ENCODE data around the gene PLEKHH1.

PLEKHH1 gene

GRCh38 chr14:67515386-67516079 lies 17.6 kb upstream of the PLEKHH1 start:
- Mint-ChIP-seq H3K27ac (no peak overlapping the region), H3K9me3 (no peaks in the 10 kb centered on the region), H3K36me3 (ENCODE audit: low read depth) (peaks cover 6% of the 10 kb centered on the region), H3K27me3 (peaks cover 24% of the 10 kb centered on the region), H3K4me3 (peak overlapping the region; percentile 94), H3K4me1 (ENCODE audit: low read depth) (peaks cover 27% of the 10 kb centered on the region)
- intact Hi-C loops (cut with micrococcal nuclease): loop anchor here (10.0 kb wide), 1 partner anchor 91 kb away; no protein-coding TSS in a partner anchor

- Mint-ChIP-seq H3K9me3 (no peaks in the 10 kb centered on the region), H3K4me1 (ENCODE audit: low read depth) (peaks cover 33% of the 10 kb centered on the region), H3K4me3 (no peak overlapping the region), H3K27me3 (peaks cover 20% of the 10 kb centered on the region), H3K27ac (no peak overlapping the region), H3K36me3 (ENCODE audit: low read depth) (peaks cover 6% of the 10 kb centered on the region)
- intact Hi-C loops (cut with micrococcal nuclease): loop anchor here (10.0 kb wide), 1 partner anchor 92 kb away; no protein-coding TSS in a partner anchor
Observed at GRCh38 chr14:67516676-67517075, 16.4 kb upstream of the PLEKHH1 start.

- Mint-ChIP-seq H3K27ac (no peak overlapping the region), H3K9me3 (no peaks in the 10 kb centered on the region), H3K27me3 (peaks cover 22% of the 10 kb centered on the region), H3K4me1 (ENCODE audit: low read depth) (peaks cover 33% of the 10 kb centered on the region), H3K4me3 (no peak overlapping the region), H3K36me3 (ENCODE audit: low read depth) (peaks cover 6% of the 10 kb centered on the region)
- intact Hi-C loops (cut with micrococcal nuclease): loop anchor here (10.0 kb wide), 1 partner anchor 92 kb away; no protein-coding TSS in a partner anchor
Observed at GRCh38 chr14:67517083-67517482, 16.0 kb upstream of the PLEKHH1 start.

GRCh38 chr14:67519406-67519805 lies 13.7 kb upstream of the PLEKHH1 start:
- intact Hi-C loops (cut with micrococcal nuclease): loop anchor here (10.0 kb wide), 1 partner anchor 95 kb away; no protein-coding TSS in a partner anchor
- Mint-ChIP-seq H3K36me3 (ENCODE audit: low read depth) (peaks cover 5% of the 10 kb centered on the region), H3K9me3 (no peaks in the 10 kb centered on the region), H3K27ac (no peak overlapping the region), H3K27me3 (peaks cover 35% of the 10 kb centered on the region), H3K4me1 (ENCODE audit: low read depth) (peaks cover 28% of the 10 kb centered on the region), H3K4me3 (no peak overlapping the region)

- Mint-ChIP-seq H3K4me3 (no peak overlapping the region), H3K9me3 (no peaks in the 10 kb centered on the region), H3K27me3 (peaks cover 35% of the 10 kb centered on the region), H3K4me1 (ENCODE audit: low read depth) (peaks cover 28% of the 10 kb centered on the region), H3K27ac (no peak overlapping the region), H3K36me3 (ENCODE audit: low read depth) (no peaks in the 10 kb centered on the region)
- intact Hi-C loops (cut with micrococcal nuclease): no loop called here
Observed at GRCh38 chr14:67520482-67520881, 12.6 kb upstream of the PLEKHH1 start.

- H3K9me3 Mint-ChIP-seq: no peaks in the 10 kb centered on the region
- H3K36me3 Mint-ChIP-seq (ENCODE audit: low read depth): no peaks in the 10 kb centered on the region
- no peak overlapping the region for H3K27ac Mint-ChIP-seq
- no peak overlapping the region for H3K4me3 Mint-ChIP-seq
- H3K4me1 Mint-ChIP-seq (ENCODE audit: low read depth): peaks cover 25% of the 10 kb centered on the region
- intact Hi-C loops (cut with micrococcal nuclease): no loop called here
- H3K27me3 Mint-ChIP-seq: peaks cover 47% of the 10 kb centered on the region
Observed at GRCh38 chr14:67522270-67522669, 10.8 kb upstream of the PLEKHH1 start.

- Mint-ChIP-seq H3K9me3 (no peaks in the 10 kb centered on the region), H3K4me1 (ENCODE audit: low read depth) (peaks cover 25% of the 10 kb centered on the region), H3K27ac (peak overlapping the region; percentile 51), H3K27me3 (peaks cover 57% of the 10 kb centered on the region), H3K4me3 (no peak overlapping the region), H3K36me3 (ENCODE audit: low read depth) (no peaks in the 10 kb centered on the region)
- intact Hi-C loops (cut with micrococcal nuclease): no loop called here
Observed at GRCh38 chr14:67523764-67524633, 9.1 kb upstream of the PLEKHH1 start.

- intact Hi-C loops (cut with micrococcal nuclease): no loop called here
- H3K4me3 Mint-ChIP-seq: no peak overlapping the region
- no peaks in the 10 kb centered on the region for H3K36me3 Mint-ChIP-seq (ENCODE audit: low read depth)
- no peaks in the 10 kb centered on the region for H3K9me3 Mint-ChIP-seq
- H3K27ac Mint-ChIP-seq: peak overlapping the region; percentile 51
- peaks cover 60% of the 10 kb centered on the region for H3K27me3 Mint-ChIP-seq
- peaks cover 25% of the 10 kb centered on the region for H3K4me1 Mint-ChIP-seq (ENCODE audit: low read depth)
Observed at GRCh38 chr14:67524634-67524963, 8.5 kb upstream of the PLEKHH1 start.

GRCh38 chr14:67525389-67525788 lies 7.7 kb upstream of the PLEKHH1 start:
- Mint-ChIP-seq H3K27me3 (peaks cover 58% of the 10 kb centered on the region), H3K27ac (no peak overlapping the region), H3K9me3 (no peaks in the 10 kb centered on the region), H3K4me3 (no peak overlapping the region), H3K4me1 (ENCODE audit: low read depth) (peaks cover 25% of the 10 kb centered on the region), H3K36me3 (ENCODE audit: low read depth) (no peaks in the 10 kb centered on the region)
- intact Hi-C loops (cut with micrococcal nuclease): no loop called here

- no peak overlapping the region for H3K4me3 Mint-ChIP-seq
- H3K9me3 Mint-ChIP-seq: no peaks in the 10 kb centered on the region
- no peak overlapping the region for H3K27ac Mint-ChIP-seq
- intact Hi-C loops (cut with micrococcal nuclease): loop anchor here (2.0 kb wide), 1 partner anchor 45 kb away; no protein-coding TSS in a partner anchor
- peaks cover 21% of the 10 kb centered on the region for H3K4me1 Mint-ChIP-seq (ENCODE audit: low read depth)
- peaks cover 64% of the 10 kb centered on the region for H3K27me3 Mint-ChIP-seq
- H3K36me3 Mint-ChIP-seq (ENCODE audit: low read depth): no peaks in the 10 kb centered on the region
Observed at GRCh38 chr14:67526181-67526580, 6.9 kb upstream of the PLEKHH1 start.

GRCh38 chr14:67526676-67527459 lies 6.2 kb upstream of the PLEKHH1 start:
- peaks cover 20% of the 10 kb centered on the region for H3K4me1 Mint-ChIP-seq (ENCODE audit: low read depth)
- no peak overlapping the region for H3K27ac Mint-ChIP-seq
- peaks cover 70% of the 10 kb centered on the region for H3K27me3 Mint-ChIP-seq
- intact Hi-C loops (cut with micrococcal nuclease): loop anchor here (2.0 kb wide), 1 partner anchor 44 kb away; no protein-coding TSS in a partner anchor
- no peak overlapping the region for H3K4me3 Mint-ChIP-seq
- H3K9me3 Mint-ChIP-seq: no peaks in the 10 kb centered on the region
- H3K36me3 Mint-ChIP-seq (ENCODE audit: low read depth): no peaks in the 10 kb centered on the region

GRCh38 chr14:67527756-67528155 lies 5.3 kb upstream of the PLEKHH1 start:
- Mint-ChIP-seq H3K9me3 (no peaks in the 10 kb centered on the region), H3K36me3 (ENCODE audit: low read depth) (no peaks in the 10 kb centered on the region), H3K27me3 (peaks cover 70% of the 10 kb centered on the region), H3K4me1 (ENCODE audit: low read depth) (peaks cover 20% of the 10 kb centered on the region), H3K27ac (no peak overlapping the region), H3K4me3 (no peak overlapping the region)
- intact Hi-C loops (cut with micrococcal nuclease): loop anchor here (2.0 kb wide), 1 partner anchor 43 kb away; no protein-coding TSS in a partner anchor

- Mint-ChIP-seq H3K27ac (no peak overlapping the region), H3K4me1 (ENCODE audit: low read depth) (peaks cover 20% of the 10 kb centered on the region), H3K9me3 (no peaks in the 10 kb centered on the region), H3K4me3 (no peak overlapping the region), H3K36me3 (ENCODE audit: low read depth) (no peaks in the 10 kb centered on the region), H3K27me3 (peaks cover 65% of the 10 kb centered on the region)
- intact Hi-C loops (cut with micrococcal nuclease): no loop called here
Observed at GRCh38 chr14:67528276-67528675, 4.8 kb upstream of the PLEKHH1 start.

All from dendritic cell treated with granulocyte-macrophage colony-stimulating factor and Interleukin-4, amounts not matched to agents 40 ng/mL and 50 ng/mL, for 4 days (primary cell).